Subcutaneous adipose tissue (tissue), 4 donors: ENCODE measurements around the gene ROR1. TPM values are rescaled to one million over a fixed set of nuclear protein-coding genes. Genes with fewer than 3 reads are reported as not detected.

Experiments used
- CTCF ChIP-seq: fragments of 450-650 bp; IDR thresholded peaks from one replicate; pipeline ENCODE4 v1.5.1; 2016; ENCODE audit warnings: low read depth, mild to moderate bottlenecking, control low read depth, antibody characterized with exemption, moderate library complexity
- total RNA-seq, 4 donors: library from RNA; depleted of rRNA; stranded (reverse); fragments of >200 nt; gene quantifications; one replicate each; pipeline ENCODE4 v1.1.0, GENCODE V29; 2016

The ROR1 gene
- total RNA-seq, 4 donors from 2014 or later, result 5.8 to 10.2 (median 8.6) TPM

- no peak for TF ChIP-seq CTCF
Observed at GRCh38 chr1:64047549-64047996, 273.8 kb downstream of the ROR1 start.

GRCh38 chr1:64049900-64050540, 276.2 kb downstream of the ROR1 start:
- no peak for TF ChIP-seq CTCF

GRCh38 chr1:64050601-64051000, 276.8 kb downstream of the ROR1 start:
- TF ChIP-seq CTCF, result no peak

GRCh38 chr1:64051796-64052195, 278.0 kb downstream of the ROR1 start:
- no peak for TF ChIP-seq CTCF

GRCh38 chr1:64052777-64053176, 279.0 kb downstream of the ROR1 start:
- no peak for TF ChIP-seq CTCF

- no peak for TF ChIP-seq CTCF
Observed at GRCh38 chr1:64055310-64055709, 281.5 kb downstream of the ROR1 start.

- TF ChIP-seq CTCF, result no peak
Observed at GRCh38 chr1:64059556-64059955, 285.7 kb downstream of the ROR1 start.
